Urinary bladder (tissue), 4 donors: ENCODE results near the gene OR1C1. TPM values are rescaled to one million over a fixed set of nuclear protein-coding genes. Genes with fewer than 3 reads are reported as not detected.
"Not testable (repeated sequence)": the region's sequence is repeated elsewhere in the genome, so short reads cannot be mapped to it uniquely, and the experiment has no call there.

Experiments used
- DNase-seq: peaks from one replicate; pipeline ENCODE4 v3.0.0-alpha.2; 2015; ENCODE audit errors: extremely low spot score
- H3K27ac ChIP-seq: one replicate; pipeline ENCODE4 v1.5.1; 2013; ENCODE audit warnings: low read depth, mild to moderate bottlenecking, moderate library complexity
- H3K36me3 ChIP-seq: one replicate; pipeline ENCODE4 v1.6.1; 2013; ENCODE audit warnings: mild to moderate bottlenecking, moderate library complexity; ENCODE audit not compliant: insufficient read depth
- H3K4me1 ChIP-seq: one replicate; pipeline ENCODE4 v1.6.1; 2013; ENCODE audit warnings: mild to moderate bottlenecking, moderate library complexity; ENCODE audit not compliant: insufficient read depth
- H3K4me3 ChIP-seq: one replicate; pipeline ENCODE4 v1.5.1; 2013; ENCODE audit warnings: low read depth, low read length
- WGBS: extraction: QIAGEN DNeasy Blood & Tissue Kit; methylation state at CpG from one replicate; pipeline ENCODE4 v1.1.7; 2013; 5-methylcytosine and 5-hydroxymethylcytosine counted together
- polyA plus RNA-seq: library from polyadenylated mRNA; stranded (reverse); fragments of 200-250 nt; gene quantifications from one replicate; pipeline ENCODE4 v1.2.3, GENCODE V29; 2013
- total RNA-seq: library from RNA; depleted of rRNA; stranded (reverse); fragments of >200 nt; gene quantifications from one replicate; pipeline ENCODE4 v1.2.3, GENCODE V29; 2014
- donor health status: healthy with polysubstance abuse.
- donor health status: healthy.

Gene OR1C1, protein sequence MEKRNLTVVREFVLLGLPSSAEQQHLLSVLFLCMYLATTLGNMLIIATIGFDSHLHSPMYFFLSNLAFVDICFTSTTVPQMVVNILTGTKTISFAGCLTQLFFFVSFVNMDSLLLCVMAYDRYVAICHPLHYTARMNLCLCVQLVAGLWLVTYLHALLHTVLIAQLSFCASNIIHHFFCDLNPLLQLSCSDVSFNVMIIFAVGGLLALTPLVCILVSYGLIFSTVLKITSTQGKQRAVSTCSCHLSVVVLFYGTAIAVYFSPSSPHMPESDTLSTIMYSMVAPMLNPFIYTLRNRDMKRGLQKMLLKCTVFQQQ
- not detected for total RNA-seq
- not detected for polyA plus RNA-seq

DNA sequence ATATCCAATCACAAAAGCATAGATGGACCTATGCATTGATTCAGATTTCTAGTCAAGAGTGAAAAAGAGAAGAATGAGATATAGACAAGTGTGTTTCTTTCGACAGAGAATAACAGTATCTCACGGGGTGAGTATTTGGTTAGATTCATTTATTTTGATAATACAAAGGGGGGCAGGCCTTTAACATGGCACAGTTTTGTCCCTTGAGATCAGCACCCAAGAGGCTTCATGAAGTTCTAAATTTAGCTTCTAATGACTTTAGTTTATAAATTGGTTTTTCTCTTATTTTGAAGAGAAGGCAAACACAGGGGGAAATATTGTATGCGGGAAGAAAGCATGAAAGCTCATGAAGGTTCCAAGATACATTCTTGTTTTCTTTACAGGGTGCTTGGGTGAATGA, at the start of gene OR1C1:
TSS of gene OR1C1 (minus strand) at position 101 of the 400 bp plus-strand sequence. CDS start 2,150 bp downstream, outside the sequence.
- Histone ChIP-seq H3K27ac (no peak within 1 kb of the TSS), H3K36me3 (no peaks in the 10 kb centered on the region), H3K4me3 (no peak within 1 kb of the TSS), H3K4me1 (no peaks in the 10 kb centered on the region)
- no peak for DNase-seq
- 92% methylated on average over 3 of the region's 3 CpGs for WGBS

GRCh38 chr1:247797518-247797917, 37.2 kb upstream of the OR1C1 start:
- no peak overlapping the region for H3K4me3 ChIP-seq

GRCh38 chr1:247769603-247770002, 9.2 kb upstream of the OR1C1 start:
- Histone ChIP-seq H3K27ac (no peak overlapping the region), H3K4me1 (no peaks in the 10 kb centered on the region), H3K36me3 (no peaks in the 10 kb centered on the region), H3K4me3 (no peak overlapping the region)
- no peak for DNase-seq

More at GRCh38 chr1:247797518-247797917, 37.2 kb upstream of the OR1C1 start:
- WGBS = 60% methylated on average over 2 of the region's 2 CpGs
- Histone ChIP-seq H3K27ac (no peak overlapping the region), H3K4me1 (no peaks in the 10 kb centered on the region), H3K36me3 (no peaks in the 10 kb centered on the region)
- DNase-seq = no peak

GRCh38 chr1:247754311-247754710, 6.0 kb downstream of the OR1C1 start:
- not testable (repeated sequence) for H3K27ac ChIP-seq, H3K4me1 ChIP-seq
- whole genome bisulfite sequencing = 91% methylated on average over 1 of the region's 1 CpG

GRCh38 chr1:247749870-247750269, 10.5 kb downstream of the OR1C1 start:
- no peak overlapping the region for H3K4me3 ChIP-seq
- 84% methylated on average over 1 of the region's 1 CpG for WGBS
- H3K36me3 ChIP-seq = no peaks in the 10 kb centered on the region
- DNase-seq = no peak
- no peaks in the 10 kb centered on the region for H3K4me1 ChIP-seq
- no peak overlapping the region for H3K27ac ChIP-seq

More at GRCh38 chr1:247754311-247754710, 6.0 kb downstream of the OR1C1 start:
- H3K36me3 ChIP-seq, H3K4me3 ChIP-seq, DNase-seq: not testable (repeated sequence)

GRCh38 chr1:247748041-247748440, 12.3 kb downstream of the OR1C1 start, which contains the start of gene OR14A2:
OR14A2 (minus strand) TSS chr1:247748141.
- DNase-seq = no peak
- no peaks in the 10 kb centered on the region for H3K4me1 ChIP-seq
- H3K27ac ChIP-seq = no peak within 1 kb of the TSS
- no peaks in the 10 kb centered on the region for H3K36me3 ChIP-seq
- H3K4me3 ChIP-seq = no peak within 1 kb of the TSS
- 87% methylated on average over 2 of the region's 2 CpGs for WGBS

DNA sequence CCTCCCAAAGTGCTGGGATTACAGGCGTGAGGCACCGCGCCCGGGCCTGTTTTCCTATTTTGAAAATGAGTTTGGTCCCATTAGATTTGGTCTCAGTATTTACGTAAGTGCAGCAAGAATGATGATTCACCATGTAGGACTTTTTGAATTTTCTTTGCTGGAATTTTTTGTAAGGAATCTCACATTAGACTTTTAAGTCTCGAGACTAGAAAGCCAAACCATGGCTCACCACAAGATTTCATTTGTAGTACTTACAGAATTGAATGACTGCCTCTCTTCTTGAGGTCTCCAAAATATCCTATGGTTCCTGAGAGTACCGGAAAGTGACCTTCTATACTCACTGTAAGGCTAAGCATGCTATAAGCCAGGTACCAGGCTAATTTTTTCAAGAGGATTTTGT, 12.7 kb downstream of the OR1C1 start:
- 89% methylated on average over 7 of the region's 7 CpGs for WGBS
- H3K27ac ChIP-seq = no peak overlapping the region
- H3K4me1 ChIP-seq = no peaks in the 10 kb centered on the region
- no peak for DNase-seq
- H3K36me3 ChIP-seq = no peaks in the 10 kb centered on the region
- H3K4me3 ChIP-seq = no peak overlapping the region

DNA sequence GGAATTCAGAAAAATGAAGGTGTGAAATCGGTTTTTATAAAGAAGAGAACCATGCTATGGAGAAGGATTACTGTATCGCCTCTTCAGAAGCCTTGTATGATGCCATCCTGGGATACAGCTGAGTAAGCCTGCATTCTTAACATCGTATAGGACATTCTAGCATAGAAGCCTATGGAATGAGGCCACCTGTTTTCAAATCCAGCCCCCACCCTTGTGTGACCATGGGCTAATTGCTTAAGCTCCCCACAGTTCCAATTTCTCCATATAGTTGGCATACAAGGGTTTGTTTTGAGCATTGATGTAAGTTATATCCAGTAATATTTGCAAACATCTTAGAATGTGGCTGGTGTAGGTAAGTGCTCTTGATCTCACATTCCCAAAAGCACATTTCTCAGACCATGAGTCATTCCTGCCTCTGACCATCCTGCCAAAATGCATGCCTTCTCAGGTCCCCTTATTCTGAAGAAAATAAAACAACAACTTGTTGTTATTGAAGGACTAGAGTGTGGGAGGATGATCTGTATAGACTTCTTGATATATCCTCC, 13.9 kb downstream of the OR1C1 start:
- WGBS = 79% methylated on average over 3 of the region's 3 CpGs

GRCh38 chr1:247742215-247742760, 18.1 kb downstream of the OR1C1 start:
- not testable (repeated sequence) for H3K4me3 ChIP-seq, H3K36me3 ChIP-seq, H3K4me1 ChIP-seq, DNase-seq, H3K27ac ChIP-seq
- WGBS = 51% methylated on average over 3 of the region's 3 CpGs

More for the DNA sequence above, 13.9 kb downstream of the OR1C1 start:
- Histone ChIP-seq H3K4me3 (no peak overlapping the region), H3K27ac (no peak overlapping the region), H3K36me3 (no peaks in the 10 kb centered on the region), H3K4me1 (no peaks in the 10 kb centered on the region)
- no peak for DNase-seq

DNA sequence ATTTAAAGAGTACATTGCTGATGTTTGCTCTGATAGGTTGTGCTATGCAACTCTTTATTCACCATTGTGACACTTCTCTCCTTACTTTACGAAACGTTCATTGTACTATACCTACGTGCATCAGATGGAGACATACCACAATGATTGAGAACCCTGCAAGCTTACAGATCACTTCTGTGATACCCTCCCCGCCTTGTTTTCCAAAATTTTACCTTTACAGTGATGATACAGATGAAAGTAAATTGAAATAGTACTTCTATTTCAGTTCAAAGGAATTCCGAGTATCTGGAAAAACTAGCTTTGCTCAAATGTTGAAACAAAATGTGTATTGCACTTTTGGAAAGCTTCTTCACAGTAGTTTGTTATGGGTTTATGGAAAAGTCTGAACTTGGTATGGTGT, 18.6 kb downstream of the OR1C1 start:
- H3K27ac ChIP-seq = no peak overlapping the region
- no peaks in the 10 kb centered on the region for H3K36me3 ChIP-seq
- WGBS = 81% methylated on average over 5 of the region's 5 CpGs
- no peak overlapping the region for H3K4me3 ChIP-seq
- H3K4me1 ChIP-seq = no peaks in the 10 kb centered on the region
- no peak for DNase-seq

DNA sequence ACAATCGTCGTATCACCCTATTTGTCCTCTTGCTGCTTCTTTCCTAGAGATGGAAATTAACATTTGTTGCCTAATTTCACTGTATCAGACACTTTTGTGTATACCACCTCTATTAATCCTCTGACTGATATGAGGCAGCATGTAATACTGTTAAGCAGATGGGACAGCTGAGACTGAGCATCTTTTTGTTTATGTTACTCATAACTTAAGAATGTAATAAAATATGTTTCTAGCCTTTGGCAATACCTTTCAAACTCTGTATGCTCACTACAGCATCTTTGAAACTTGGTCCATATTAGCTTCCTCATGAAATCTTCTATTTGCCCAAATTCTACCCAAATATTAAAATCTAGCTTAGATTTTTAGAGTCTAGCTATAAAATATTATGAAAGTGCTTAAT, 19.6 kb downstream of the OR1C1 start:
- H3K27ac ChIP-seq = no peak overlapping the region
- 61% methylated on average over 2 of the region's 2 CpGs for WGBS
- H3K4me3 ChIP-seq = no peak overlapping the region
- DNase-seq = no peak
- H3K4me1 ChIP-seq = no peaks in the 10 kb centered on the region
- no peaks in the 10 kb centered on the region for H3K36me3 ChIP-seq

- WGBS = 96% methylated on average over 1 of the region's 1 CpG
- Histone ChIP-seq H3K27ac (no peak within 1 kb of the TSS), H3K4me1 (no peaks in the 10 kb centered on the region), H3K4me3 (no peak within 1 kb of the TSS), H3K36me3 (no peaks in the 10 kb centered on the region)
- no peak for DNase-seq
Measured at GRCh38 chr1:247738315-247738714, 22.0 kb downstream of the OR1C1 start, which contains the start of gene OR14K1. OR14K1 (plus strand) TSS chr1:247738615; CDS start chr1:247738615, 0 bp downstream.

GRCh38 chr1:247721222-247721621, 39.1 kb downstream of the OR1C1 start:
- no peak overlapping the region for H3K27ac ChIP-seq
- no peaks in the 10 kb centered on the region for H3K36me3 ChIP-seq
- DNase-seq = no peak
- H3K4me3 ChIP-seq = no peak overlapping the region
- H3K4me1 ChIP-seq = no peaks in the 10 kb centered on the region
- WGBS = 91% methylated on average over 4 of the region's 4 CpGs

DNA sequence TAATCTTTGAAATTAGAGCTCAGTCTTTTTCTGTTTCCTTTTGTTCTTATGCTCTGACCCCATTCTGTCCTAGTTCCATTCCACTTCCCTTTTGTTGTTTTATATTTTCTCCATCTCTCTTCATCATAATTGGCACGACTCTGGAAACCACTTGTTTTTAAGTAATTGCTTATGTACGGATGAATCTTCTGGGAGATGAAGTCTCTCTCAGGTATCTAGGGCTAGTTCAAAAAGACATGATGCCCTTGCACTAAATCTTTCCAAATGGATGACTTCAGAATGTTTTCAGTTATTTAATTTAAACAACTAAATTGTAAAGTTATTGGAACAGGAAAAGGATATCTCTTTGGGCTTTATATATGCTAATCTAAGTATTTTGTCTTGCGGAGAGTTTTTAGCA, 43.8 kb downstream of the OR1C1 start, which contains the start of gene OR6F1:
TSS of gene OR6F1 (minus strand) at position 101 of the 400 bp plus-strand sequence. CDS start 3,891 bp downstream, outside the sequence.
- WGBS = 84% methylated on average over 3 of the region's 3 CpGs
- Histone ChIP-seq H3K4me3 (no peak within 1 kb of the TSS), H3K36me3 (no peaks in the 10 kb centered on the region), H3K4me1 (no peaks in the 10 kb centered on the region), H3K27ac (no peak within 1 kb of the TSS)
- DNase-seq = no peak
